WI38 (cell line): ENCODE data around the gene MRC1.

Source experiments
- H3K4me3 ChIP-seq: 2 replicates; pipeline ENCODE4 v1.5.1; 2011; ENCODE audit warnings: low read depth, mild to moderate bottlenecking, control low read depth, low read length
- TF ChIP-seq, protein P1 (sequence below): IDR thresholded peaks from 2 replicates; pipeline ENCODE4 v1.5.1; 2012; ENCODE audit warnings: low read depth, mild to moderate bottlenecking, control low read depth, low read length

The MRC1 gene

GRCh38 chr10:17787087-17787961, 21.8 kb upstream of the MRC1 start:
- no peak overlapping the region for H3K4me3 ChIP-seq
- TF ChIP-seq, protein P1, sequence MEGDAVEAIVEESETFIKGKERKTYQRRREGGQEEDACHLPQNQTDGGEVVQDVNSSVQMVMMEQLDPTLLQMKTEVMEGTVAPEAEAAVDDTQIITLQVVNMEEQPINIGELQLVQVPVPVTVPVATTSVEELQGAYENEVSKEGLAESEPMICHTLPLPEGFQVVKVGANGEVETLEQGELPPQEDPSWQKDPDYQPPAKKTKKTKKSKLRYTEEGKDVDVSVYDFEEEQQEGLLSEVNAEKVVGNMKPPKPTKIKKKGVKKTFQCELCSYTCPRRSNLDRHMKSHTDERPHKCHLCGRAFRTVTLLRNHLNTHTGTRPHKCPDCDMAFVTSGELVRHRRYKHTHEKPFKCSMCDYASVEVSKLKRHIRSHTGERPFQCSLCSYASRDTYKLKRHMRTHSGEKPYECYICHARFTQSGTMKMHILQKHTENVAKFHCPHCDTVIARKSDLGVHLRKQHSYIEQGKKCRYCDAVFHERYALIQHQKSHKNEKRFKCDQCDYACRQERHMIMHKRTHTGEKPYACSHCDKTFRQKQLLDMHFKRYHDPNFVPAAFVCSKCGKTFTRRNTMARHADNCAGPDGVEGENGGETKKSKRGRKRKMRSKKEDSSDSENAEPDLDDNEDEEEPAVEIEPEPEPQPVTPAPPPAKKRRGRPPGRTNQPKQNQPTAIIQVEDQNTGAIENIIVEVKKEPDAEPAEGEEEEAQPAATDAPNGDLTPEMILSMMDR, result no peak

DNA sequence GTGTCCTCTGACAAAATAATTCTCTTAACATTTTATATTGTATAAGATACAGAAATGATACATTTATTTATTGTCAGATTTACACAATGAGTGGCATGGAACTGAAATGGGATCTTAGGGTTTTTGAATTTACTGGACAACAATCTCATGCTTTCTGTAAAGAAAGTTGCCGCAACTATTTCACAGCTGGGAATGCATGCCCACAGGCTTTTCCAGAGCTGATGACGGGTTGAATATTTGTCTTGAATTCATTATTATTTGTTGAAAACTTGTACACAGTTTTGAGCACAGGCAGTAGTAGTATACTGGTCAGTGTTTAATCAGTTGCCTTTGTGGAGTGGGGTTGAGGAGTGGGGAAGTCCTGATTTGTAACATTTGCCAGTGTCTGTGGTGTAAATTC, 20.5 kb upstream of the MRC1 start:
- no peak overlapping the region for H3K4me3 ChIP-seq
- TF ChIP-seq, protein P1, result no peak

DNA sequence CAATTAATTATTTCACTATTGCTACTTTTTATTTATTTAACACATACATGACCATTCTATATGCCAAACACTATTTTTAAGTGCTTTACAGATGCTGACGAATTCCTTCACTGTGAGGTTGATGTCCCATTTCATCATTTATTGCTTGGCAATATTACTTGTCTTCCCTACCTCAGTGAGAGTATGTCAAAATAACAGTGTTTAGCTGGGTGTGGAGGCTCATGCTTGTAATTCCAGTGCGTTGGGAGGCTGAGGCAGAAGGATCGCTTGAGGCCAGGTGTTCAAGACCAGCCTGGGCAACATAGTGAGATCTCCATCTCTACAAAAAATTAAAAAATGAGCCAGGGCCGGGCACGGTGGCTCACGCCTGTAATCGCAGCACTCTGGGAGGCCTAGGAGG, 19.8 kb upstream of the MRC1 start:
- TF ChIP-seq, protein P1, result no peak
- no peak overlapping the region for H3K4me3 ChIP-seq

DNA sequence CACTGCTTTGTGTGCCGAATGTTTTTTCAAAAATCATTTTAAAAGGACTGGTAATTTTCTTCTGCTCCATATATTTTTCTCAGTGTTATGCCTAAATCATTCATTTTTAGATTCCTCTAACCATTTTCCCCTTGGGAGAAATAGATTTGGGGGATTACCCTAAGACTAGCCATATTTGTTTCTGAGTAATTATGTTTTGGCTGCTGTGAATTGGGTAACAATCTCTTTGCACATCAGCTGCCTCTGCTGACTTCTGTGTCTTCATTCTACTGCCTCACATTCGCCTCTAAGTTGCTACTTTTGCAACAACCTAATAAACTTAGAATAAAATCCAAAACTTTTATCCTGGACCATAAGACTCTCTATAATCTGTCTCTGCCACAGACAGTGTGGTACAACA, 18.5 kb upstream of the MRC1 start:
- no peak overlapping the region for H3K4me3 ChIP-seq
- TF ChIP-seq, protein P1, result no peak

- H3K4me3 ChIP-seq, result no peak overlapping the region
- TF ChIP-seq, protein P1, result no peak
Observed at GRCh38 chr10:17792991-17793390, 16.2 kb upstream of the MRC1 start.

- TF ChIP-seq, protein P1, result no peak
- no peak overlapping the region for H3K4me3 ChIP-seq
Observed at GRCh38 chr10:17793823-17794644, 15.1 kb upstream of the MRC1 start.

GRCh38 chr10:17795083-17795482, 14.1 kb upstream of the MRC1 start:
- TF ChIP-seq, protein P1, result no peak

More at GRCh38 chr10:17795083-17795482, 14.1 kb upstream of the MRC1 start:
- no peak overlapping the region for H3K4me3 ChIP-seq
